Measurements from ENCODE around the gene SEMA5B.

SEMA5B gene

DNA sequence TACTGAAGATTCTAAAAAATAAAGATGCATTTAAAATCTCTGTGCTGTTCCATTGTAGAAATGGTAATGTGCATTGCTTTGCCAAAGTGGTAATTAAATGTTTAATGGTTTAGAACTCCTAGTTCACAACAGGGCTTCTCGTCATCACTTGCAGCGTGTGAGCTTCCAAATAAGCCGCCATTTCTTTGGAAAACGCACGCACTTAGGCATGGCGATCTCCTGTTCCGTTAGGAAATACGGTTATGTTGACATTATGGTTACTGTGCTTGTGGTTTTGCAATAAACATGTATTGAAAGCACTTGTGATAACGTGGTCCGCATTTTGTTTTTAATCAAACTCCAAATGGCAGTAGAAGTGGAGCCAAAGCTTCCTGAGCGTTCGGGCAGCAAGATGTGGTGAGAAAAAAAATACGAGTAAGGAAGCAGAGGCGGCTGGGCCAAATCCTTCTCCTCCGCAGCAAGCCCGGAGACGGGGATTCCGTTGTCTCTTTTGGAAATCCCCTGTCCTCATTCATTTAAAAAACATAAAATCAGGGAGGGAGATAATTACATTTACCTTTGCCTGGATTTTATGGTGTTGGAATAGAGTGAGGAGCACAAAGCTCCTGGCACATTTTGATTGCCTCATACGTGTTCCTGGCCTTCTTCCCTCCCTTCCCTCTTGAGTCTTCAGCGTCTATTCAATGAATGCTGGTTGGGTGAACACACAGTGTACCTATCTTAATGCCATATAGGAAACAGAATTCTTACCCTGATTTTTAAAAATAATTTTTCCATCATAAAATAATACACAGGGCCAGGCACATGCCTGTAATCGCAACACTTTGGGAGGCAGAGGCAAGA lies 135.2 kb downstream of the SEMA5B start:
- peaks cover 0 to 9% of the 10 kb centered on the region in 2 donors for H3K4me1 ChIP-seq (ENCODE audit: control insufficient read depth in 1 of 2, insufficient read depth in 2 of 2, low read length in 2 of 2)
- no peaks in the 10 kb centered on the region for H3K36me3 ChIP-seq (ENCODE audit: control insufficient read depth in 1 of 2, insufficient read depth in 2 of 2, low read length in 2 of 2)
- no peak overlapping the region for H3K27ac ChIP-seq (ENCODE audit: low read depth, low read length)
- no peak overlapping the region for H3K9ac ChIP-seq (ENCODE audit: low read depth in 1 of 2, low read length in 2 of 2)
- H3K4me3 ChIP-seq (ENCODE audit: low read depth in 1 of 2, low read length in 2 of 2), result no peak overlapping the region
- H3K9me3 ChIP-seq (ENCODE audit: control insufficient read depth in 1 of 2, low read length in 2 of 2), result no peaks in the 10 kb centered on the region
- no peaks in the 10 kb centered on the region for H3K27me3 ChIP-seq (ENCODE audit: control insufficient read depth in 1 of 2, insufficient read depth in 2 of 2, low read length in 2 of 2)

DNA sequence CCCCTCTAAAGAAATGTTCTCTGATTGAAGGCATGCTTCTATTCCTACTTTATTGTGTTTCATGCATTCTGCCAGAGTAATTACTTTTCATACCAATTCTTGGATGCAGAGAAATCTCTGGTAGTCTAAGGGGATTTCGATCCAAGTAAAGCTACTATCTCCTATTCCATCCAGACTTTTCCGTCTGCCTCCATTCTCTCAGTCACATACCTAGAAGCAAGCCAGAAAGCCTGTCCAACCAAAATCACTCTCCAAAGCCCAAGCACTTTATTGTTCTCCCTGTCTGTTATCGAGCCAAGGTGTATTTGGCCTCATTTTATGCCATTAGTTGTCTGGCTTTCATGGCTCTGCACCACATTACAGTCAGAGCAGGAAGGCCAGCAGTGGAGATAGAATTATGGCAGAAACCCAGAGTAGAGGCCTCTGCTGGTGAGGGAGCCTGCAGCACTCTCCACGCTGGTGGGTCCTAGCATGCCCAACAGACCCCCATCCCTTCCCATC lies 136.8 kb downstream of the SEMA5B start:
- Histone ChIP-seq H3K4me1 (ENCODE audit: control insufficient read depth in 1 of 2, insufficient read depth in 2 of 2, low read length in 2 of 2) (peaks cover 0 to 9% of the 10 kb centered on the region in 2 donors), H3K9me3 (ENCODE audit: control insufficient read depth in 1 of 2, low read length in 2 of 2) (no peaks in the 10 kb centered on the region), H3K4me3 (ENCODE audit: low read depth in 1 of 2, low read length in 2 of 2) (no peak overlapping the region), H3K9ac (ENCODE audit: low read depth in 1 of 2, low read length in 2 of 2) (no peak overlapping the region), H3K27me3 (ENCODE audit: control insufficient read depth in 1 of 2, insufficient read depth in 2 of 2, low read length in 2 of 2) (no peaks in the 10 kb centered on the region), H3K36me3 (ENCODE audit: control insufficient read depth in 1 of 2, insufficient read depth in 2 of 2, low read length in 2 of 2) (no peaks in the 10 kb centered on the region), H3K27ac (ENCODE audit: low read depth, low read length) (no peak overlapping the region)

DNA sequence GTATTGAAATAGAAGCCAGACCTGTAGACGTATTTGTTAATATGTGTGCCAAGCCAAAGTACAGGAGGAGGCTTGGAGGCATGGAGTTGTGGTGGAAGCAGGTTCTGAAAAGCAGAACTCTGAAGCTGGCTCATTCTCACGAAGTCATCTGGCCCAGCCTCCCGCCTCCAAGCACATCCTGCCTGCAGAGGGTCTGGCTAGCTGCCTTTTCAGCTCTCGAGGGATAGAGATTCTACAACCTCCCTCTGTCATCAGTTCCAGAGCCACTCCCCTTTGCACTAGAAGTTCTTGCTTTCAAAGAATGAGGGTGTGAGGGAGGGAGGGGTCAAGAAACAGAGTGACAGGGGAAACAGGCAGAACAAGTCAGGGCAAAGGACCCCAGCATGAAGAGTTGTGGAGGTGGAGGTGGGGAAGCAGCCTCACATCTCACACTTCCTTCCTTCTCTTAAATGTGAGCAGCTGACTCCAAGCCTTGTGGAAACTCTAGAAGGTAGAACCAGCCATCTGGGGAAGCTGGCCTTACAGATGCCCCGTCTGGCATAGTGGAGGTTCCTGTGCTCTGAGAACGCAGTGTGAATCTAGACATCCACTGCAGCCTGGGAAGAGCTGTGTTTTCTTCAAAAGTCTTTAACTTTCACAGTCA lies 137.4 kb downstream of the SEMA5B start:
- H3K4me3 ChIP-seq (ENCODE audit: low read depth in 1 of 2, low read length in 2 of 2), result no peak overlapping the region
- no peaks in the 10 kb centered on the region for H3K9me3 ChIP-seq (ENCODE audit: control insufficient read depth in 1 of 2, low read length in 2 of 2)
- no peak overlapping the region for H3K9ac ChIP-seq (ENCODE audit: low read depth in 1 of 2, low read length in 2 of 2)
- H3K27me3 ChIP-seq (ENCODE audit: control insufficient read depth in 1 of 2, insufficient read depth in 2 of 2, low read length in 2 of 2), result no peaks in the 10 kb centered on the region
- peaks cover 0 to 9% of the 10 kb centered on the region in 2 donors for H3K4me1 ChIP-seq (ENCODE audit: control insufficient read depth in 1 of 2, insufficient read depth in 2 of 2, low read length in 2 of 2)
- H3K36me3 ChIP-seq (ENCODE audit: control insufficient read depth in 1 of 2, insufficient read depth in 2 of 2, low read length in 2 of 2), result no peaks in the 10 kb centered on the region
- H3K27ac ChIP-seq (ENCODE audit: low read depth, low read length), result no peak overlapping the region

DNA sequence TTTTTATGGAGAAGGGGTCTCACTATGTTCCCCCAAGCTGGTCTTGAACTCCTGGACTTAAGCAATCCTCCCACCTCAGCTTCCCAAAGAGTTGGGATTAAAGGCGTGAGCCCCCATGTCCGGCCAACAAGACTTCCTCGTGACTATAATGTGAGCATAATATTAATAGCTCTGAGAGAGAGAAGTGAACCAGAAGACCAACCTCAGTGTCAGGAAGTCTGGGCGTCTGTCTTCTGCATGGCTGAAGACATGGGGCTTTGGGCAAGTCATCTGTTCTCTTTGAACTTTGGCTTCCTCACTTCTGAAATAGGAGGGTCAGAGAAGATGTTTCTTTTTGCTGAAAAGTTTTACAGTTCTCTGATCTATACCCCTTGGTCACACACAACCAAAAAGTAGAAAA lies 140.6 kb downstream of the SEMA5B start:
- Histone ChIP-seq H3K9ac (ENCODE audit: low read depth in 1 of 2, low read length in 2 of 2) (no peak overlapping the region), H3K27ac (ENCODE audit: low read depth, low read length) (no peak overlapping the region), H3K27me3 (ENCODE audit: control insufficient read depth in 1 of 2, insufficient read depth in 2 of 2, low read length in 2 of 2) (no peaks in the 10 kb centered on the region), H3K4me1 (ENCODE audit: control insufficient read depth in 1 of 2, insufficient read depth in 2 of 2, low read length in 2 of 2) (peaks cover 0 to 9% of the 10 kb centered on the region in 2 donors), H3K9me3 (ENCODE audit: control insufficient read depth in 1 of 2, low read length in 2 of 2) (no peaks in the 10 kb centered on the region), H3K36me3 (ENCODE audit: control insufficient read depth in 1 of 2, insufficient read depth in 2 of 2, low read length in 2 of 2) (no peaks in the 10 kb centered on the region), H3K4me3 (ENCODE audit: low read depth in 1 of 2, low read length in 2 of 2) (no peak overlapping the region)

DNA sequence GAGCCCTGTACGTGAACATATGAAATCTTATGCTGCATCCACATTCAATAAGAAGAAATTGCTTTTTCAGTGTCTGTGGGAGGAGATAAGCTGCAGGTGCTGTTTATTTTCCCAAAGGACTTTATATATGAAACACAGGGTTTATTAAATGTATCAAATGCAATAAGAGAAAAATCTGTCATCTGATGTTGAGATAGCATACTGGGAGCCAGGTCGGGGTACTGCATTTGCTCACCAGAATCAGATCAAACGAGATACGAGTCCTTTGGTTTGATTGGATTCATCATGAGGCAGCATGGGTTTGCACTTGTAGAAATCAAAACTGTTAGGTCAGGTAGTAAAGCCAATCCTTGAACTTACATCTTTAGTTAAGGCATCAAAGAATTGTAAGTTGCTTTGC lies 141.3 kb downstream of the SEMA5B start:
- no peaks in the 10 kb centered on the region for H3K9me3 ChIP-seq (ENCODE audit: control insufficient read depth in 1 of 2, low read length in 2 of 2)
- H3K27me3 ChIP-seq (ENCODE audit: control insufficient read depth in 1 of 2, insufficient read depth in 2 of 2, low read length in 2 of 2), result no peaks in the 10 kb centered on the region
- H3K4me1 ChIP-seq (ENCODE audit: control insufficient read depth in 1 of 2, insufficient read depth in 2 of 2, low read length in 2 of 2), result peaks cover 0 to 9% of the 10 kb centered on the region in 2 donors
- no peak overlapping the region for H3K27ac ChIP-seq (ENCODE audit: low read depth, low read length)
- H3K9ac ChIP-seq (ENCODE audit: low read depth in 1 of 2, low read length in 2 of 2), result no peak overlapping the region
- no peak overlapping the region for H3K4me3 ChIP-seq (ENCODE audit: low read depth in 1 of 2, low read length in 2 of 2)
- no peaks in the 10 kb centered on the region for H3K36me3 ChIP-seq (ENCODE audit: control insufficient read depth in 1 of 2, insufficient read depth in 2 of 2, low read length in 2 of 2)

DNA sequence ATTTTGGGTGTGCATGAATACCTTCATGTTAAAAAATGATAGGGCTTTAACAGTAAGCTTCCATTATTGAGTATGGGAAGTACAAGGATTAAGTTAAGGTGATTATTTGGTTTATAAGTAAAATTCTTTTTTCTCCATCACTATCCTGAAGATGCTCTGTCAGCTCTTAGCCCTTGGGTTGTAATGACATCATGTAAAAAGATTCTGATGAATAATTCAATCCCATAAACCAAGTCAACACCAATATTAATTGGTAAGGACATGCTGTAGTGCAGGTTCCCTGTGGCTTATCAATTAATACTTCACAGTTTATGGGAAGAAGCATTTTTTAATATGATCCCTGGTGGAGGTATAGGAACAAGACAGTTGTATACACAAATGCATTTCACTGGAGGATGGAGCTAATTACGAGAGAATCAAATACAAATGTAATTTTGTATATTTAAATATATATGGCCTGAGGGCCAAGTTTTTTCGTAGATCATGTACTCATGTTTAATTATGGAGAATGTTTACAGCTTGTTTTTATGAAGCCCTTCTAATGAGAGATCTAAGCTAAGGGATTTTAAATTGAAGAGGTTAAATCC lies 145.1 kb downstream of the SEMA5B start:
- Histone ChIP-seq H3K9me3 (ENCODE audit: control insufficient read depth in 1 of 2, low read length in 2 of 2) (no peaks in the 10 kb centered on the region), H3K27me3 (ENCODE audit: control insufficient read depth in 1 of 2, insufficient read depth in 2 of 2, low read length in 2 of 2) (no peaks in the 10 kb centered on the region)

DNA sequence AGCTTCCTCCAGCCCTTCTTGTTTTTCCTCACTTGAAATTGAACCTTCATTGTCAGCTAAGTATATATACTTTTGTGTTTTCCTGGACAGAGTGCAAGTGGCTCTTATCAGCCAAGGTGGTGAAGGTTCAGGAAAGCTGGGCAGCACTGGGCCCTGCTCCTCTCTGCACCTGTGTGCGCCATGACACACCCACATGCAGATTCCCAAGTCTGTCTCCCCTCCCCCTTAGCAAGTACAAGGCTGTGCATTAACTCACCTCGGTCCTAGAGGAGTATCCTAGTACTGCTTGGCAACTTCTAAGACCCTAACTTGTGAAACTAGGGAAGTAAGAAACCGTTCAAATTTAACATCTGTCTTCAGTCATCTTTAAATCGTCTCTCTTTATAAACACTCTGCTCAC lies 146.9 kb downstream of the SEMA5B start:
- no peak overlapping the region for H3K9ac ChIP-seq (ENCODE audit: low read depth in 1 of 2, low read length in 2 of 2)
- no peaks in the 10 kb centered on the region for H3K9me3 ChIP-seq (ENCODE audit: control insufficient read depth in 1 of 2, low read length in 2 of 2)
- no peaks in the 10 kb centered on the region for H3K27me3 ChIP-seq (ENCODE audit: control insufficient read depth in 1 of 2, insufficient read depth in 2 of 2, low read length in 2 of 2)
- no peak overlapping the region for H3K27ac ChIP-seq (ENCODE audit: low read depth, low read length)
- no peaks in the 10 kb centered on the region for H3K36me3 ChIP-seq (ENCODE audit: control insufficient read depth in 1 of 2, insufficient read depth in 2 of 2, low read length in 2 of 2)
- H3K4me3 ChIP-seq (ENCODE audit: low read depth in 1 of 2, low read length in 2 of 2), result no peak overlapping the region
- H3K4me1 ChIP-seq (ENCODE audit: control insufficient read depth in 1 of 2, insufficient read depth in 2 of 2, low read length in 2 of 2), result peaks cover 0 to 10% of the 10 kb centered on the region in 2 donors

More for the DNA sequence above, 145.1 kb downstream of the SEMA5B start:
- Histone ChIP-seq H3K4me1 (ENCODE audit: control insufficient read depth in 1 of 2, insufficient read depth in 2 of 2, low read length in 2 of 2) (peaks cover 0 to 10% of the 10 kb centered on the region in 2 donors), H3K27ac (ENCODE audit: low read depth, low read length) (no peak overlapping the region), H3K9ac (ENCODE audit: low read depth in 1 of 2, low read length in 2 of 2) (no peak overlapping the region), H3K4me3 (ENCODE audit: low read depth in 1 of 2, low read length in 2 of 2) (no peak overlapping the region), H3K36me3 (ENCODE audit: control insufficient read depth in 1 of 2, insufficient read depth in 2 of 2, low read length in 2 of 2) (no peaks in the 10 kb centered on the region)

DNA sequence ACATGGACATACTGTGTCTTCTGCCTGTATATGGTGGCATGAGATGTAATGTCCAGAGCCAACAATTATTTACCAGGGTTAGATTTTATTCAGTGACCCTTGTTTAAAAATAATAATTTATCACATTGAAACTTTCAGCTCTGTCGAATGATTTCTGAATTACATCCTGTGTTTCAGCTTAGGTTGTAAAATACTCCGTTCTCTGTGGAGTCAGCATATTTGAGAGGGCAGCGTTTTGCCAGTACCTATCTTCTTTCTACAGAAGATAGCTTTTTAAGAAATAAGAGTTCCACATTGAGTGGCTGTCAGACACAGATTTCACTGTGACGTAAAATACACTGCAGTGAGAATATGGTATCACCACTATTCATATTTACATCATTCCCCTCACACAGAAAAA lies 147.4 kb downstream of the SEMA5B start:
- Histone ChIP-seq H3K4me1 (ENCODE audit: control insufficient read depth in 1 of 2, insufficient read depth in 2 of 2, low read length in 2 of 2) (peaks cover 0 to 10% of the 10 kb centered on the region in 2 donors), H3K9ac (ENCODE audit: low read depth in 1 of 2, low read length in 2 of 2) (no peak overlapping the region), H3K27me3 (ENCODE audit: control insufficient read depth in 1 of 2, insufficient read depth in 2 of 2, low read length in 2 of 2) (no peaks in the 10 kb centered on the region), H3K4me3 (ENCODE audit: low read depth in 1 of 2, low read length in 2 of 2) (no peak overlapping the region), H3K27ac (ENCODE audit: low read depth, low read length) (no peak overlapping the region), H3K36me3 (ENCODE audit: control insufficient read depth in 1 of 2, insufficient read depth in 2 of 2, low read length in 2 of 2) (no peaks in the 10 kb centered on the region), H3K9me3 (ENCODE audit: control insufficient read depth in 1 of 2, low read length in 2 of 2) (no peaks in the 10 kb centered on the region)

DNA sequence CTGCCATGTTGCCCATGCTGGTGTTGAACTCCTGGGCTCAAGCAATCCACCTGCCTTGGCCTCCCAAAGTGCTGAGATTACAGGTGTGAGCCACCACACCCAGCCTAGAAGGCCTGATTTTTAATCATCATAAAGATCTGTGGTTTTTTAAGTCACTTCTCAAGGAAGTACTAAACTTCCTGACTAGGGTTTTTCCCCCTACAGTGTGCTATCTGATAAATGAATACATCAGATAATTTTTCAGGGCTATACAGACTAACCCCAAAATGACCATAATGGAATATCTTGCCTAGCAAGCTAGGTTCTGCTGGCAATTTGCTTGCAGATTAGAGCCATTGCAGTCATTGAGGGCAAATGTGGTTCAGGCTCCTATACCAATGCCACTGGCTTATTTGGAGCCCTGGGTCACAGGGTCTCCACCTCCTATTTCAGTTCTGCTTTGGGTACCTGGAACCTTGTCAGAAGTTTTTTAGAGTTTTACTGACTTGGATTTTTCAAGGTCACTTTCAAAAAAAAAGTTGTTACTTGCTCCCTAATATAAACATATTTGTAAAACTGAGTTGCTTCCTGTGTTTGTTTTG lies 151.9 kb downstream of the SEMA5B start:
- H3K27me3 ChIP-seq (ENCODE audit: control insufficient read depth in 1 of 2, insufficient read depth in 2 of 2, low read length in 2 of 2), result no peaks in the 10 kb centered on the region
- no peak overlapping the region for H3K27ac ChIP-seq (ENCODE audit: low read depth, low read length)
- peaks cover 0 to 7% of the 10 kb centered on the region in 2 donors for H3K4me1 ChIP-seq (ENCODE audit: control insufficient read depth in 1 of 2, insufficient read depth in 2 of 2, low read length in 2 of 2)
- no peaks in the 10 kb centered on the region for H3K9me3 ChIP-seq (ENCODE audit: control insufficient read depth in 1 of 2, low read length in 2 of 2)
- no peak overlapping the region for H3K4me3 ChIP-seq (ENCODE audit: low read depth in 1 of 2, low read length in 2 of 2)
- H3K9ac ChIP-seq (ENCODE audit: low read depth in 1 of 2, low read length in 2 of 2), result no peak overlapping the region
- H3K36me3 ChIP-seq (ENCODE audit: control insufficient read depth in 1 of 2, insufficient read depth in 2 of 2, low read length in 2 of 2), result no peaks in the 10 kb centered on the region

Measured in duodenal mucosa (tissue), 2 donors.